Tibial nerve (tissue), 3 donors: ENCODE measurements around the gene CAMK1D.

ENCODE experiments used
- POLR2A ChIP-seq, 2 donors: fragments of 450-650 bp; IDR thresholded peaks; one replicate each; pipeline ENCODE4 v1.6.1; 2017; ENCODE audit warnings: antibody characterized with exemption in 2 of 2, mild to moderate bottlenecking in 2 of 2, moderate library complexity in 2 of 2
- TF ChIP-seq, protein P1 (sequence below), 5 experiments: fragments of 200-600 bp in 3 of 5; fragments of 450-650 bp in 2 of 5; sonication (generic) in 3 of 5; IDR thresholded peaks; one replicate each; pipeline ENCODE4 v1.5.1; 2016 to 2019; ENCODE audit warnings: antibody characterized with exemption in 5 of 5, mild to moderate bottlenecking in 3 of 5, moderate library complexity in 2 of 5

DNA sequence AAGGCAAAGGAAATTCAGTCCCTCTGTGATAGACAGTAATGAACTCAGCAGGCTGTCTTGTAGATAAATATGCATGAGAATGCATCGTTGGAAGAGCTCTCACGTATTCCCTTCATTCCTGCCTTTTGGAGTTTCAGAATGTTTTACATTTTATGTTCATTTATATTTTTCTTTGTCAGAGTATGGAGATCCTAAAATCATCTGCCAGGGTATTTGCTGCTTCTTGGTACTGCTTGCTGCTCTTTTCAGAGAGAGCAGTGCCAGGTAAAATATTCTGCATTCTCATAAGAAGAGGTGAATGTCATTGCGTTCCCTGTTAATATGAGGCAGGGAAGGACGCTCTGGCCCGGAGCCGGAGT lies 362.0 kb downstream of the CAMK1D start:
- TF ChIP-seq, protein P1, sequence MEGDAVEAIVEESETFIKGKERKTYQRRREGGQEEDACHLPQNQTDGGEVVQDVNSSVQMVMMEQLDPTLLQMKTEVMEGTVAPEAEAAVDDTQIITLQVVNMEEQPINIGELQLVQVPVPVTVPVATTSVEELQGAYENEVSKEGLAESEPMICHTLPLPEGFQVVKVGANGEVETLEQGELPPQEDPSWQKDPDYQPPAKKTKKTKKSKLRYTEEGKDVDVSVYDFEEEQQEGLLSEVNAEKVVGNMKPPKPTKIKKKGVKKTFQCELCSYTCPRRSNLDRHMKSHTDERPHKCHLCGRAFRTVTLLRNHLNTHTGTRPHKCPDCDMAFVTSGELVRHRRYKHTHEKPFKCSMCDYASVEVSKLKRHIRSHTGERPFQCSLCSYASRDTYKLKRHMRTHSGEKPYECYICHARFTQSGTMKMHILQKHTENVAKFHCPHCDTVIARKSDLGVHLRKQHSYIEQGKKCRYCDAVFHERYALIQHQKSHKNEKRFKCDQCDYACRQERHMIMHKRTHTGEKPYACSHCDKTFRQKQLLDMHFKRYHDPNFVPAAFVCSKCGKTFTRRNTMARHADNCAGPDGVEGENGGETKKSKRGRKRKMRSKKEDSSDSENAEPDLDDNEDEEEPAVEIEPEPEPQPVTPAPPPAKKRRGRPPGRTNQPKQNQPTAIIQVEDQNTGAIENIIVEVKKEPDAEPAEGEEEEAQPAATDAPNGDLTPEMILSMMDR (IDR thresholded peaks at IDR 0.05): no peak
- TF ChIP-seq POLR2A (IDR thresholded peaks at IDR 0.05): no peak
